Cardiac septum (tissue), 1 donor: ENCODE data around the gene UBE2V1. TPM values are rescaled to one million over a fixed set of nuclear protein-coding genes. Genes with fewer than 3 reads are reported as not detected.
A peak's percentile ranks its signal among the peaks of the same experiment; 100 is the strongest.
"Not testable (repeated sequence)": the region's sequence is repeated elsewhere in the genome, so short reads cannot be mapped to it uniquely, and the experiment has no call there.

Source experiments
- DNase-seq: peaks from one replicate; pipeline ENCODE4 v3.0.0-alpha.2; 2020; ENCODE audit warnings: low spot score
- intact Hi-C: fragments of 100-400 bp; cut with DNase I; formaldehyde crosslinking; loops from one replicate; pipeline ENCODE4 v1.14.0; 2022
- total RNA-seq: library from RNA; stranded (reverse); fragmentation: NEBNext Ultra II Directional; extraction: Animal tissue kit (Norgen Biotek cat#: 25700); gene quantifications from one replicate; pipeline ENCODE4 v1.2.1, GENCODE V29; 2021
- donor health status: DM: no; HTN: no; CAD: no.

Gene UBE2V1
- total RNA-seq, 1 donor from 2014 or later, result 70.3 TPM

GRCh38 chr20:50101281-50101680 lies 11.7 kb downstream of the UBE2V1 start:
- intact Hi-C loops, result no loop called here

GRCh38 chr20:50100552-50100951 lies 12.4 kb downstream of the UBE2V1 start:
- DNase-seq, result no peak
- intact Hi-C loops, result no loop called here

More at GRCh38 chr20:50101281-50101680, 11.7 kb downstream of the UBE2V1 start:
- no peak for DNase-seq

DNA sequence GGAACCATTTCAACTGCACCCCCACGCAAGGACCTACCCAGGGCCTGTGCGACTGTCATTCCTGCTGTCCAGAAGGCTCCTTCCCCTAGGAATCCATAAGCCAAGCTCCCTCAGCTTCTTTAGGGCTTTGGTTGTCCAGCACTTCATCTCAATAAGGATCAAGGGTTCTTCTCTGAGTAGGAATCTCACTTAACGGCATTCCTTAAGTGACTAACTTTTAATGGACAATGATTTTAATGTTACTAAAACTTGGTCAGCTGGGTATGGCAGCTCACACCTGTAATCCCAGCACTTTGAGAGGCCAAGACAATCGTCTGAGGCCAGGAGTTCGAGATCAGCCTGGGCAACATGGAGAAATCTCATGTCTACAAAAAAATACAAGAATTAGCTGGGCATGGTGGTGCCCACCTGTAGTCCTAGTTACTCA lies 13.4 kb downstream of the UBE2V1 start:
- intact Hi-C loops, result no loop called here
- no peak for DNase-seq

DNA sequence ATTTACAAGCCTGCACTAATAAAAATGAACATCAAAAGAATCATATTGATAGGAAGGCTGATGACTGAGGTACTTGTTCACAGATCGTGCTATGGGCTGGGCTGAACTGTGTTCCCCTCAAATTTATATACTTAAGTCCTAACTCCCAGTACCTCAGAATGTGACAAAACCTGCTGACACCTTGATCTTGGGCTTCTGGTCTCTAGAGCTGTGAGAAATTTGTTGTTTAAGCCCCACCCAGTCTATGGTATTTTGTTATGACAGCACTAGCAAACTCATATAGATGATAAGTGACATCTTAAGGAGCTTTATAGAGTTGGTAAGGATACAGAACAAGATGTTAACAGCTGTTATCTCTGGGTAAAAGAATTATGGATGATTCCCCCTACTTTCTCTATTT lies 13.8 kb downstream of the UBE2V1 start:
- intact Hi-C loops, result no loop called here
- DNase-seq, result no peak

DNA sequence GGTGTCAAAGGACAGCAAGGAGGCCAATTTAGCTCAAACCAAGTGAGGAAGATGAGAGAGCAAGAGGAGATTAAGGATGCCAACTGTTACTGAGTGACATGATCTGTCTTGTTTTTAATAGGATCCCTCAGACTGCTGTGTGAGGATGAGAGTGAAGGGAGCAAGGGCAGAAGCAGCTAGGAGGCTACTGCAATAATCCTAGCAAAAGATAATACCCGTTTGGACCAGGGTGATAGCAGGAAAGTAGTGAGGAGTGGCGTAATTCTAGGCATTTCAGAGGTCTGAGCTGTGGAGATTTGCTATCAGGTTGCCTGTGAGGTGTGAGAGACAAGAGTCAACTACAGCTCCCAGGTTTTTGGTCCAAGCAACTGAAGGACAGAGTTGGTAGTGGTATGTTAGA lies 14.7 kb downstream of the UBE2V1 start:
- intact Hi-C loops, result no loop called here
- no peak for DNase-seq

GRCh38 chr20:50097843-50098242 lies 15.1 kb downstream of the UBE2V1 start:
- DNase-seq, result no peak
- intact Hi-C loops, result no loop called here

DNA sequence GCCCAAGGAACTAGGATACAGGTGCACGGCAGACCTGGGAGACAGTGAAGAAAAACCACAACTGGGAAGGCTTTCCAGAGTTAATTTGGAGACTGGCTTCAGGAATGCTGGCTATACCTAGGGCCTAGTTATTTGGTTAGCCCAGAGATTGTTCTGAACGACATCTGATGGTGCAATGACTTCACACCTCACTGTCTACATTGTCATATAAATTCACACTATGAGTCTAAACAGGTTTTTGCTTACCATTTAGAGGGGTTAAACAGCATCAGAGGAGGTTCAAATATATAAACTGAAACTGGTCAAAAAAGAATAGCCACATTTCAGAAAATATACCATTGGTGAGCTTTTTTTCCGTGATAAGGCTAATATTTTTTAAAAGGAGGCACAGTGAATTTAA lies 16.7 kb downstream of the UBE2V1 start:
- no peak for DNase-seq
- intact Hi-C loops, result no loop called here

DNA sequence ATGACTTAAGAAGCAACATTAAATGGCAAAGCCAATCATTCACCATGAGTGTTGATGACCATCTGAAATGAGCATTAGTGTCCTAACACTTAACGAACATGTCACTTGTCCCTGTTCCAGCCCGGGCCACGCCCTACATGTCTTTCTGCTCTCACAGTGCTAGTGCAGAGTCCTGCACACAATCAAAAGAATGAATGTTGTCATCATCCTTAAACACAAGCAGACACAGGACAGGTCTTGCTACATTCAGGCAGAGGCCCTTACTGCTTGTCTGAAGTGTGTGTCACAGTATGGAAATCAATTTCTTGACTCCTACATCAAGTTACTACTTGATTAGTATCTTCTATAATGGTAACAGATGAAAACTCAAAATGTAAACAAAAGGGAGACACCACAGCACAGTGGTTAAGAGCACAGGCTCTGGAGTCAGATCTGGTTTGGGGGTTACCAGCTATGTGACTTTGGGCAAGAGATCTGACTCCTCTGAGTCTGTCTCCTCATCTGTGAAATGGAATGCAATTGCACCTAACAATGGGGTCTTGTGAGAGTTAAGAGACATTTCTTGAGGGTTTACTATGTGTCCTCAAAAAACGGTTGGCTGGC lies 17.4 kb downstream of the UBE2V1 start:
- intact Hi-C loops, result no loop called here
- DNase-seq, result no peak

DNA sequence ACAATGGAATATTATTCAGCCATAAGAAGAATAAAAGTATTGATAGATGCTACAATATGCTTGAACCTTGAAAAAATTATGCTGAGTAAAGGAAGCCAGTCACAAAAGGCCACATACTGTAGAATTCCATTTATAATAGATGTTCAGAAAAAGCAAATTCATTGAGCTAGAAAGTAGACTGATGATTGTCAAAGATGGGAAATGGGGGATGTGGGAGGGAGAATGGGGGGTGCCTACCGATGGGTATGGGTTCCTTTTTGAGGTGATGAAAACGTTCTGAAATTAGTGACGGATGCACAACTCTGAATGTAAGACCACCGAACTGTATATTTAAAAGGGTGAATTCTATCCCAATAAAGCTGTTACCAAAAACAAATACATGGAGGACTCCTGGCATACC lies 18.4 kb downstream of the UBE2V1 start:
- intact Hi-C loops, result no loop called here
- no peak for DNase-seq

DNA sequence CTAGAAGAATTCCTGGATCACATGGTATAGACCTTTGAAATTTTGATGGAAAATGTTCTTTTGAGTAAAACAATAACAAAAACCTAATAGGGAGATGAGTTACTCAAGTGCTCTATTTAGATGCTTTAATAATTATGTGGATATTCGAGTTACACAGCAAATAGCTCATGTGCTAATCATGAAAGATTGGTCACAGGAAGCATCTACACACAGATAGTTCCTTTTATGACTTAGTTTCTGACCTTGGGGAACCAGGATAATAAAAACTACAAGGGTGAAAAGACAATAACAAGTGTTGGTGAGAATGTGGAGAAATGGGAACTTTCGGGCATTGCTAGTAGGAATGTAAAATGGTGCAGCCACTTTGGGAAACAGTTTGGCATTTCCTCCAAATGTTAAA lies 19.7 kb downstream of the UBE2V1 start:
- intact Hi-C loops, result no loop called here
- no peak for DNase-seq

- DNase-seq, result no peak
- intact Hi-C loops, result no loop called here
Observed at GRCh38 chr20:50092436-50092835, 20.5 kb downstream of the UBE2V1 start.

- DNase-seq, result no peak
- intact Hi-C loops, result no loop called here
Observed at GRCh38 chr20:50089787-50090177, 23.2 kb downstream of the UBE2V1 start.

- DNase-seq, result peak; percentile 26
- intact Hi-C loops, result no loop called here
Observed at GRCh38 chr20:50089140-50089786, 23.7 kb downstream of the UBE2V1 start.

DNA sequence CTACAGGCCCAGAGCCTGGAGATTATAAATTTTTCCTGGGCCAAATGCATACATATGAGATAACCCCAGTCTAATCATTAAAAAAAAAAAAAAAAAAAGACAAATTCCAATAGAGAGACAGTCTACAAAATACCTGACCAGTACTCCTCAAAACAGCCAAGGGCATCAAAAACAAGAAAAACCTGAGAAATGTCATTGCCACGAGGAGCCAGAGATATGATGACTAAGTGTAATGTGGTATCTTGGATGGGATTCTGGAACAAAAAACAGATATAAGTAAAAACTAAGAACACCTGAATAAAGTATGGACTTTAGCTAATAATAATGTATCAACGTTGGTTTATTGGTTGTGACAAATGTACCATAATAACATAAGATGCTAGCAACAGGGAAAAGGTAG lies 24.9 kb downstream of the UBE2V1 start:
- no peak for DNase-seq
- intact Hi-C loops, result no loop called here

- intact Hi-C loops, result no loop called here
- no peak for DNase-seq
Observed at GRCh38 chr20:50085481-50086365, 27.2 kb downstream of the UBE2V1 start.

DNA sequence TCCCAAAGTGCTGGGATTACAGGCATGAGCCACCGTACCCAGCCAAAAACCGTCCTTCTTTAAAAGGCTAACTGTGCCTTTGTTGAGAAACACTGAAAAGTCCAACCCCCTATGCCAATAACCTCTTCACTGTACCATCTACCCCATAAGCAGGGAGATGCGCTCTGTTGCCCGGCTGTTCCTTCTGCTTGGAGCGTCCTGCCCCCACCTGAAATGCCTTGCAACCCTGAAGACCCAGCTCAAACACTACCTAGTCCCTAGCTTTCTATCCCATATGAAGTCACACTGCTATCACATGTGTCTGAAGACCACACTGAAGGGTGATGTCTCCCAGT lies 27.8 kb downstream of the UBE2V1 start:
- intact Hi-C loops, result no loop called here
- no peak for DNase-seq

- DNase-seq, result no peak
- intact Hi-C loops, result no loop called here
Observed at GRCh38 chr20:50083034-50083433, 29.9 kb downstream of the UBE2V1 start.

- DNase-seq, intact Hi-C loops: not testable (repeated sequence)
Observed at GRCh38 chr20:50082056-50082455, 30.9 kb downstream of the UBE2V1 start.

- intact Hi-C loops, result no loop called here
- DNase-seq, result peak; percentile 63
Observed at GRCh38 chr20:50077818-50078601, 34.9 kb downstream of the UBE2V1 start.

DNA sequence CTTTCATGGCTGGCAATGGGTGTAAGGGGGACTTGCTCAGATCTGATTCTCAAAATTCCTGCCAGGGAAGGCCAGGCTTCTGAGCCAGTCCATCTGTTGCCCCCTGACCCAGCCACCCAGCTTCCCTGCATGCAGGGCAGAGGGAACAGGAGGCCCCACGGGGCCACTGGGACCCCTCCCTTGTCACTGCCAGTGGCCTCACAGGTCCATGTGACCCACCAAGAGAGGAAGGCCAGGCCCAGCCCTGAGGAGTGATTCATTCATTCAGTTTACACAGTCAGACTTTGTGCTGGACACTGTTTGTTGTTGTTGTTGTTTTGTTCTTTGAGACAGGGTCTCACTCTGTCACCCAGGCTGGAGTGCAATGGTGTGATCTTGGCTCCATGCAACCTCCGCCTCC lies 39.5 kb downstream of the UBE2V1 start:
- DNase-seq, result no peak
- intact Hi-C loops, result no loop called here
